ENCODE data around the gene NFAT5. TPM values are rescaled to one million over a fixed set of nuclear protein-coding genes. Genes with fewer than 3 reads are reported as not detected.
"Not testable (repeated sequence)": the region's sequence is repeated elsewhere in the genome, so short reads cannot be mapped to it uniquely, and the experiment has no call there.

The NFAT5 gene
- total RNA-seq, 2 donors from 2014 or later, result 33.0 to 76.0 TPM

DNA sequence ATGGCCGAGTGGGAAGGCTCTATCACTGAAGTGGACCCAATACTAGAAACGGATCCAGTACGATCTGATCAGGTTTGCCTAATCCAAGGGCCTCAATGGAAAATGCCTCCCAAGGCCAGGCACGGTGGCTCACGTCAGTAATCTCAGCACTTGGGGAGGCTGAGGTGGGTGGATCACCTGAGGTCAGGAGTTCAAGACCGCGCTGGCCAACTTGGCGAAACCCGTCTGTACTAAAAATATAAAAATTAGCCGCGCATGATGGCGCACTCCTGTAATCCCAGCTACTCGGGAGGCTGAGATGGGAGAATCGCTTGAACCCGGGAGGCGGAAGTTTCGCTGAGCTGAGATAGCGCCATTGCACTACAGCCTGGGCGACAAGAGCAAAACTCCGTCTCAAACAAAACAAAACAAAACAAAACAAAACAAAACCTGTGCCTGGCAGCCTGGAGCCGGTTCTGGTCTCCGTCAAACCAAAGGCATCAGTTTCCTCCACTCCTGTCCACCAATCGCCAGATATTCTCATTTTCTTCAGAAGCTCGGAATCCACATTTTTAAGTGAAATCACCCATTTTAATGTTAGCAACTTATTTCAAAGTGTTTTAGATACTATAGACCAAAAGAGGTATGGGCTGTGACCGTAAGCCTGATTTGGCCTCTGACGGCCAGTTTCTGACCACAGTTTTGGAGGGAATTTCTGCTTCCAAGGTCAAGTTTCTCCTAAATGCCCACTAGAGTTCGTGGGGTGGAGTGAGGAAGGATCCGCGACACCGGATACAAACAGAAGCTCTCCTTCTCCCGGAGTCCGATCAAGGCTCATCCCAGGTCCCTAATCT, 159.9 kb downstream of the NFAT5 start:
- Mint-ChIP-seq H3K27me3 (no peaks in the 10 kb centered on the region), H3K4me3 (peak overlapping the region; percentile 100), H3K27ac (peak overlapping the region; percentile 97), H3K9me3 (no peaks in the 10 kb centered on the region), H3K4me1 (peaks cover 9% of the 10 kb centered on the region), H3K36me3 (ENCODE audit: low read depth) (peaks cover 6% of the 10 kb centered on the region)
- ATAC-seq (replicated peaks), result no peak

DNA sequence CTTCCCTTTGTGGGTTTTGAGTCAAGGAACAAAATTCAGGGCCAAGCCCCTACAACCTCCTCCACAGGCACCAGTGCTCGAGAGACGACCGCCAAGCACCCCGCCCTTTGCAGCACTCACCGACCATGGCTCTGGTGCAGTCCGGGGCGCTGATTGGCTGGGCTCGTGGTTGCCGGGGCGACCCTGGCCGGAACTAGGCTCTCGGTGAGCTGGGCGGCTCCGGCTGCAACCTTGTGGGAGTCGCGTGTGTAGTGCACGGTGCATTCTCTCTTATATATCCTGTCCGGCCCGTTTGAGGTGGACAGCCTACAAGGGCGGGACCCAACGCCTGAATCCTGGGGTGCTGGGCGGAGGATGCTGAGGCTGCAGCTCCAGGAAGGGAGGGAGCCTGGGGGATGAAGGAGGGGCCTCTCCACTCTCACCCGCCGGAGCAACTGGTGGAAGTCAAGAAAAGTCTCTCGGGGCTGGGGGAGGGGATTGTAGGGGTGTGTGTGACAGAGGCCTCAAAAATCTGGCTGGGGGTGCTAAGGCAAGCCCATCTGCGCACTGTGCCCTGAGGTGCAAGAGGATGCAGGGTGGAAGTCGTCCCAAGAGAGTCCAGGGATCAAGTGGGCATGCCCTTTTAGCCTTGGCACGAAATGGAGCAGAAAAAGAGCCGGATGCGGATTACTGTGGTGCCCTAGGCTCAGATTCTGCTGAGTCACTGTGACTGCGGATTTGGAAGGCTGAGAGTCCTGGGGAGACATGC, 160.7 kb downstream of the NFAT5 start, which contains the start of gene NQO1:
TSS of gene NQO1 (minus strand) at position 248 of the 748 bp plus-strand sequence. CDS start at position 127, 121 bp downstream.
- no peaks in the 10 kb centered on the region for H3K27me3 Mint-ChIP-seq
- ATAC-seq (replicated peaks), result peak; percentile 99
- peaks cover 9% of the 10 kb centered on the region for H3K4me1 Mint-ChIP-seq
- H3K36me3 Mint-ChIP-seq (ENCODE audit: low read depth), result peaks cover 6% of the 10 kb centered on the region
- H3K27ac Mint-ChIP-seq, result peak within 1 kb of the TSS; percentile 97
- peak within 1 kb of the TSS; percentile 100 for H3K4me3 Mint-ChIP-seq
- no peaks in the 10 kb centered on the region for H3K9me3 Mint-ChIP-seq

DNA sequence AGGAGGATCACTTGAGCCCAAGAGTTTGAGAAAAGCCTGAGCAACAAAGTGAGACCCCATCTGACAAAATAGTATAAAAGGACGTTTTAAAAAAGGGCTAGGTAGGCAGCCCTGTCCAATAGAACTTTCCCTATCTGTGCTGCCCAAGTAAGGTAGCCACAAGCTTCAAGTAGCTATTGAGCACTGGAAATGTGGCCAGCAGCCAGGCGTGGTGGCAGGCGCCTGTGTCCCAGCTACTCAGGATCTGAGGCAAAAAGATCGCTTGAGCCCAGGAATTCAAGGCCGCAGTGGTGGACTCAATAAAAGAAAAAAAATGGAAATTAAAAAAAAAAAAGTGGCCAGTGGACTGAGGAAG, 162.1 kb downstream of the NFAT5 start:
- H3K4me1 Mint-ChIP-seq, result peaks cover 9% of the 10 kb centered on the region
- peaks cover 6% of the 10 kb centered on the region for H3K36me3 Mint-ChIP-seq (ENCODE audit: low read depth)
- no peak for ATAC-seq (replicated peaks)
- no peaks in the 10 kb centered on the region for H3K9me3 Mint-ChIP-seq
- H3K4me3 Mint-ChIP-seq, result peak overlapping the region; percentile 100
- peak overlapping the region; percentile 97 for H3K27ac Mint-ChIP-seq
- no peaks in the 10 kb centered on the region for H3K27me3 Mint-ChIP-seq

DNA sequence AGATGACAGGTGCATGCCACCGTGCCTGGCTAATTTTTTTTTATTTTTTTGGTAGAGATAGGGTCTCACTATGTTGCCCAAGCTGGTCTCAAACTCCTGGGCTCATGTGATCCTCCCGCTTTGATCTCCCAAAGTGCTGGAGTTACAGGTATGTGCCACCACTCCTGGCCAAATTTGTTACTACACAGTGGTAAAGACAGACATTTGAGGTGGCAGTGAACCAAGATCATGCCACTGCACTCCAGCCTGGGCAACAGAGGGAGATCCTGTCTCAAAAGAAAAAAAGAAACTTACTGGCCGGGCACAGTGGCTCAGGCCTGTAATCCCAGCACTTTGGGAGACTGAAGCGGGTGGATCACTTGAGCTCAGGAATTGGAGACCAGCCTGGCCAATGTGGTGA, 163.3 kb downstream of the NFAT5 start:
- H3K27ac Mint-ChIP-seq, result not testable (repeated sequence)

DNA sequence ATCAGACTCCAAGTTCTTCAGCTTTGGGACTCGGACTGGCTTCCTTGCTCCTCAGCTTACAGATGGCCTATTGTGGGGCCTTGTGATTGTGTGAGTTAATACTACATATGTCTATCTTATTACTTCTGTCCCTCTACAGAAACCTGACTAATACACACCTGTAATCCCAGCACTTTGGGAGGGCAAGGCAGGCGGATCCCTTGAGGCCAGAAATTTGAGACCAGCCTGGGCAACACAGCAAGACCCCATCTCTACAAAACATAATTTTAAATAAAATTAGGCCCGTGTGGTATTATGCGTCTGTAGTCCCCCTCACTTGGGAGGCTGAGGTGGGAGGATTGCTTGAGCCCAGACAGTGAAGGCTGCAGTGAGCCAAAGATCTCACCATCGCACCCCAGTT, 165.5 kb downstream of the NFAT5 start:
- not testable (repeated sequence) for H3K4me3 Mint-ChIP-seq; H3K36me3 Mint-ChIP-seq (ENCODE audit: low read depth); H3K4me1 Mint-ChIP-seq; H3K27ac Mint-ChIP-seq; ATAC-seq (replicated peaks); H3K9me3 Mint-ChIP-seq; H3K27me3 Mint-ChIP-seq

More for the DNA sequence above, 163.3 kb downstream of the NFAT5 start:
- H3K27me3 Mint-ChIP-seq; ATAC-seq (replicated peaks); H3K36me3 Mint-ChIP-seq (ENCODE audit: low read depth); H3K9me3 Mint-ChIP-seq; H3K4me3 Mint-ChIP-seq; H3K4me1 Mint-ChIP-seq: not testable (repeated sequence)

DNA sequence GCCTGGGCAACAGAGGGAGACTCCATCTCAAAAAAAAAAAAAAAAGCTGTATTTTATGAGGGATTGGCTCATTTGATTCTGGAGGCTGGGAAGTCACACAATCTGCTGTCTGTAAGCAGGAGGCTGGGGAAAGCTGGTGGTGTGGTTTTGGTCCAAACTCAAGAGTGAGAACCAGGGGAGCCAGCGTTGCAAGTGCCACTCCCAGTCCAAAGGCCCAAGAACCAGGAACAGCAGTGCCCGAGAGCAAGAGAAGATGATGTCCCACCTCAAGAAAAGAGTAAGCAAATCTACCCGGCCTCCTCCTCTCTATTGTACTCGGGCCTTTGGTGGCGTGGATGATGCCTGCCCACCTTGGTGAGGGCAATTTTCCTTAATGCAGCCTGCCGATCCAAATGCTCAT, 166.3 kb downstream of the NFAT5 start:
- no peak overlapping the region for H3K4me3 Mint-ChIP-seq
- no peaks in the 10 kb centered on the region for H3K27me3 Mint-ChIP-seq
- H3K9me3 Mint-ChIP-seq, result no peaks in the 10 kb centered on the region
- H3K27ac Mint-ChIP-seq, result no peak overlapping the region
- no peaks in the 10 kb centered on the region for H3K36me3 Mint-ChIP-seq (ENCODE audit: low read depth)
- no peaks in the 10 kb centered on the region for H3K4me1 Mint-ChIP-seq
- no peak for ATAC-seq (replicated peaks)

DNA sequence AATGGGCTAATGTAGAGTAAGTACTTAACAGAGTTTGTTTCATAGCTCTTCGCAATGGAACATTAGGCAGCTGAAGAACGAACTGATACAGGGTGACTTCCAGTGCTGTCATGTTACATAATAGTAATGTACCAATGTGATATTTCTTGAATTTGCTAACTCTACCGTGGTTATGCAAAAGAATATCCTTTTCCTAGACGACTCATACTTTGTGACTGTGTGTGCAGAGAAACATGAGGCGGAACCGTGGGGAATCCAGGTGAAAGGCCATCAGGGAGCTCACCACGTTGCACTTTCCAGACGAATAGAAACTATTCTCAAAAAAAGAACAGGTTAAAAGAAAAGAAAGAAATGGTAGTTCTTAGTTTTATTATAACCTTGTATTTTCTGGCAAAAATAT, 175.8 kb downstream of the NFAT5 start:
- Mint-ChIP-seq H3K4me1 (peaks cover 5% of the 10 kb centered on the region), H3K9me3 (no peaks in the 10 kb centered on the region), H3K4me3 (no peak overlapping the region), H3K36me3 (ENCODE audit: low read depth) (peaks cover 73% of the 10 kb centered on the region), H3K27ac (no peak overlapping the region), H3K27me3 (no peaks in the 10 kb centered on the region)
- no peak for ATAC-seq (replicated peaks)

DNA sequence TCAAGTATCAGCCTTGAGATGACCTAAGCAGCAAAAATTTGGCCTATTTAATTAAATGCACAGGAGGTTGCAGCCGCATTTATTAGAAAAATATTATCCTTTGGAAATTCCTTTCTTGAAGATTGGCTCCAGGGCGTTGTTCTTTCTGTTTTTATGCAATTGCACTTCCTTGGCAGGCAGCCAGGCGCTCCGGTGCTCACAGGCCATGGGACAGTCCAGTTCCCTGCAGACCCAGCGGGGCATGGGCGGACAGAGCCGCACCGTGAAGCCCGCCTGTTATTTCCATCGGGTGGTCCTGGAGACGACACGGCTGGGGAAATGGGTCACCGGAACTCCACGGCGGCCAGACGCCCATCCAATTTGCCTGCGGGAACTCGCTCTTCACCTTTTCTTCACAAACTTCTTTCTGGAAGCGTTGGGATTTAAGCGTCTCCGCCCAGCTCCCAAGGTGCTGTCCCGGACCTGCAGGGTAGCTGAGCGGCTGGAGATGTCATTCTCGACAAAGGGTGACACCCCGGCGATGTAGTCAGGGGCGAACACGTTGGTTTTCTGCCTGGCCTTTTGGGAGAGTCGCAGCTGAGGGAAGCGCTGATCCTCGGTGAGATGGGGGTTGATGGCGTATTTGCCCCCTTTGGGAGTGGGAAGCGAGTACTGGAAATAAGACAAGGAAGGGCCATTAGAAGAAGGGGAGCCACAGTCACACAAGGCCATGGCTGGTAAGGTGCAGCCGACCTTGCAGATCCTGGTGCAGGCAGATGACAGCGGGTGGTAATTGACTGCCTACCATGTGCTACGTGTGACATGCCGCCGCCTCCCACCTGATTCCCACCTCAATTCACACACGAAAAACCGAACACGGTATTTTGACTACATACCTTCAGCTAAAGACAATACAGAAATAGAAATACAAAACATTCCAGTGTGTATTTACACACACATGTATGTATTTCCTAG, 176.5 kb downstream of the NFAT5 start:
- H3K4me3 Mint-ChIP-seq, result no peak overlapping the region
- no peaks in the 10 kb centered on the region for H3K9me3 Mint-ChIP-seq
- H3K27ac Mint-ChIP-seq, result no peak overlapping the region
- H3K4me1 Mint-ChIP-seq, result peaks cover 5% of the 10 kb centered on the region
- H3K27me3 Mint-ChIP-seq, result no peaks in the 10 kb centered on the region
- peaks cover 80% of the 10 kb centered on the region for H3K36me3 Mint-ChIP-seq (ENCODE audit: low read depth)
- no peak for ATAC-seq (replicated peaks)

DNA sequence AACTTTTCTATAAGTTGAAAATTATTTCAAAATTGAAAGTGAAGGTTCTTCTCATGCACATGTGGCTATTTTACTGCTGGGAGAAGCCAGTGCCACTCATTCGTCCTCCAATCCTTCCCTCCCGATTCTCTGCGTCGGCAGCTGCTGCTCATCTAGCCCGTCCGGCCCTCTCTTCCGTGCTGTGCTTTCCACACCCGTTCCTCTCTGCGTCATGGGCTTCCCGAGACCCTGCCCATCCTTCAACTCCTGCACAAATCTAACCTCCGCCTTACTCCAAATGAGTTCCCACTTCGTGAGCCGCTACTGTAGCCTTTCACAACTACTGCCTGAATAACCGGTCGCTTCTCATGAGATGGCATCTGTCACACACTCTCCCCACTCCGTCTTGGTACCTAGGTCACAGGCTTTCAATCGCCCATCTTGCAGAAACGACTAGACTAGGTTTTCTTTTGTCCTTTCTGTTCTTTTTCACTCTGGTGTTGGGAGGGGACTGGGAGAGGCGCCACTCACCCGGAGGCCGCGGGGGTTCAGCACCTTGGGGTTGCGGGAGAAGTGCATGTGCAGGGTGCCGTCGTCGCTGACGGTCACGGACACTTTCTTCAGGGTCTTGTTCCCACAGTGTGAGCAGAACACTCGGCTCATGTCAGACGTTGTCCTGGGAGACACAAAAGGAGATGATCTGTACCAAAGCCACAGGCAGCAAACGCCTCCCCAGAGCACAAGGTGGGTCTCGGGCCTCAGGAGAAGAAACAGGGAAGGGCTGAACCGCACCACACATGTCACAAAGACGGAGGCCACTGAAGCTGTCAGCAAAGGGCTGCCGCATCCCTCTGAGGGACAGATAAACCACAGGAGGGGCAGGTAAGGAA, 178.8 kb downstream of the NFAT5 start:
- Mint-ChIP-seq H3K27me3 (no peaks in the 10 kb centered on the region), H3K9me3 (no peaks in the 10 kb centered on the region), H3K4me3 (no peak overlapping the region), H3K4me1 (peaks cover 14% of the 10 kb centered on the region), H3K36me3 (ENCODE audit: low read depth) (peaks cover 98% of the 10 kb centered on the region), H3K27ac (no peak overlapping the region)
- no peak for ATAC-seq (replicated peaks)

DNA sequence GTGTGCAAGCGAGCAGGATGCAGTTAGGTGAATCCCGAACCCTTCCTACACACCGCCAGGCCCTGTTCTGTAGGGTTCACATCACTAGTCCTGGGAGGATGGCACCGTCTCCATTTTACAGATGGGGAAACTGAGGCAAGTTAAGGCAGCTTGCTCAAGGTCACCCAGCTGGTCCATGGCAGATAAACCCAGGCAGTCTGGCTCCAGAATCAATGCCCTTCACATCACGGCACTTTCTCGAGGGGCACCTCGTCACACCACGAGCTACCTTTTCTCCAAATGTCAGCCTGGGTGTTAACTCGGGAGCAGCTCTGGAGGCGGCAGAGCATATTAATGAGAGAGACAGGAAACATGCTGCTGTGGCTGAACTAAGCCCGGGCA, 179.5 kb downstream of the NFAT5 start:
- no peak for ATAC-seq (replicated peaks)
- Mint-ChIP-seq H3K9me3 (no peaks in the 10 kb centered on the region), H3K27me3 (no peaks in the 10 kb centered on the region), H3K4me3 (no peak overlapping the region), H3K4me1 (peaks cover 14% of the 10 kb centered on the region), H3K27ac (no peak overlapping the region), H3K36me3 (ENCODE audit: low read depth) (peaks cover 95% of the 10 kb centered on the region)

DNA sequence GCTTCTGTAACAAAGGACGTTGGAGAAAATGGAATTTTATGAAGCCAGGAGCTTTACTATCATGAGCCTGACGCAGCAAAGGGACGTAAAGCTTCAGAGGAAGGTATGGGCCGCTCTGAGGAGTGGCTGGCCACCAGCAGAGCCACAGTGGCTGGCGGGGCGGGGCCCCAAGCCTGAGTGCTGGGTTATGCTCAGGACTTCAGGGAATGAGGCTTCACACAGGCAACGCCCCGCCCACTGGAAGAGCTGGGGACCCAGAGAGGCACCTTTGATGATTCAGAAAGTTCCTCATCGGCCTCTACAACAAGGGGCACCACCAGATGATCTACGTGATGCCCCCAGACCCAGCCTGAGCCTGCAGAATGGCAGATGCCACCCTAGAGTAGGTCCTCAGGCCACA, 180.2 kb downstream of the NFAT5 start:
- Mint-ChIP-seq H3K36me3 (ENCODE audit: low read depth) (peaks cover 97% of the 10 kb centered on the region), H3K9me3 (no peaks in the 10 kb centered on the region), H3K27me3 (no peaks in the 10 kb centered on the region), H3K27ac (no peak overlapping the region), H3K4me1 (peaks cover 14% of the 10 kb centered on the region), H3K4me3 (no peak overlapping the region)
- ATAC-seq (replicated peaks), result no peak

DNA sequence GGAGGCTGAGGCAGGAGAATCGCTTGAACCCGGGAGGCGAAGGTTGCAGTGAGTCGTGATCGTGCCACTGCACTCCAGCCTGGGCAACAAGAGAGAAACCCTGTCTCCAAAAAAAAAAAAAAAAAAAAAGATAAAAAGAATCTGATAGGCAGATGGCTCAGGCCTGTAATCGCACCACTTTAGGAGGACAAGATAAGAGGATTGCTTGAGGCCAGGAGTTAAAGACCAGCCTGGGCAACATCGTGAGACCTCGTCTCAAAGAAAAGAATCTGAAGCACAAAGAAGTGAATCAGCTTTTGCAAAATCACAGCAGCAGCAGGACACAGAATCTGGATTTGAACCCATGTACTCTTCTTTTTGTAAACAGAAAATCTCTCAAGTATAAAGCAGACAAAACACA, 181.3 kb downstream of the NFAT5 start:
- H3K4me3 Mint-ChIP-seq, result no peak overlapping the region
- H3K36me3 Mint-ChIP-seq (ENCODE audit: low read depth), result peaks cover 98% of the 10 kb centered on the region
- H3K27ac Mint-ChIP-seq, result peak overlapping the region; percentile 46
- no peaks in the 10 kb centered on the region for H3K9me3 Mint-ChIP-seq
- H3K4me1 Mint-ChIP-seq, result peaks cover 16% of the 10 kb centered on the region
- no peak for ATAC-seq (replicated peaks)
- H3K27me3 Mint-ChIP-seq, result no peaks in the 10 kb centered on the region

DNA sequence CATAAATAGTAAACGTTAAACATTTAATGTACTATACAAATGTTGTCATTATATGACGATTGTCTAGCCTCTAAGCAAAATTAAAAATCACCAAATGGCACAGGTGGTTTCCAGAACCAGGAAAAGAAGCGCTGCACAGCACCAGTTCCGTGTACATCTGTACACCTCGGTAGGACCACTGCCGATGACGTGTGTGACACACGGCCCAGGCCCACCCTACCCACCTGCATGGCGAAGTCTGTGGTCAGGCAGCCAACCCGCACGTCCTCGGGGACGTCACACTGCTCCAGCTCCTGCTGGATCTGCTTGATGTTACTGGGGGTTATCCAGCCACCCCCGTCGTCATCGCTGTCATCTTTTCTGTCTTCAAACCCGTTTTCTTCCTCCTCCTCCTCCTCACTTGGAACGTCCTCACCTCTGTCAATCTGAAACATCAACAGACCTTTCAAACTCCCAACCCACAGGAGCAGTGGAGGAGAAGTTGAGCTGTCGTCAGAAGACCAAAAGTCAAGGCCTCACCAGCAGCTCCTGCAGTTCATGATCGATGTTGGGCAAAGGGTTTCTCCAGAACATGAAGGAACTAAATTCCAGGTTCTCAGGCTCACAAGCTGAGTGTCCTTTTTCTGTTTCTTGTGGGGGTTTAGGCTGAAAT, 183.1 kb downstream of the NFAT5 start:
- H3K27me3 Mint-ChIP-seq, result no peaks in the 10 kb centered on the region
- H3K27ac Mint-ChIP-seq, result no peak overlapping the region
- ATAC-seq (replicated peaks), result no peak
- H3K4me3 Mint-ChIP-seq, result no peak overlapping the region
- no peaks in the 10 kb centered on the region for H3K9me3 Mint-ChIP-seq
- peaks cover 98% of the 10 kb centered on the region for H3K36me3 Mint-ChIP-seq (ENCODE audit: low read depth)
- peaks cover 24% of the 10 kb centered on the region for H3K4me1 Mint-ChIP-seq
